ENCODE data around the gene SNED1. TPM values are rescaled to one million over a fixed set of nuclear protein-coding genes. Genes with fewer than 3 reads are reported as not detected.

Gene SNED1
- total RNA-seq, 1 donor from 2014 or later, result 19.4 TPM

- peaks cover 25% of the 10 kb centered on the region for H3K9me3 Mint-ChIP-seq (ENCODE audit: unreplicated experiment)
- H3K27me3 Mint-ChIP-seq (ENCODE audit: unreplicated experiment), result peaks cover 24% of the 10 kb centered on the region
- H3K4me1 Mint-ChIP-seq (ENCODE audit: unreplicated experiment), result peaks cover 23% of the 10 kb centered on the region
- DNase-seq (ENCODE audit: extremely low spot score, unreplicated experiment), result no peak
- no peak overlapping the region for H3K27ac Mint-ChIP-seq (ENCODE audit: unreplicated experiment)
- no peak for TF ChIP-seq CTCF (IDR thresholded peaks at IDR 0.05)
- H3K4me3 Mint-ChIP-seq (ENCODE audit: unreplicated experiment), result no peak overlapping the region
- H3K36me3 Mint-ChIP-seq (ENCODE audit: unreplicated experiment), result peaks cover 11% of the 10 kb centered on the region
Measured at GRCh38 chr2:241006412-241006811, 8.0 kb downstream of the SNED1 start.

- DNase-seq (ENCODE audit: extremely low spot score, unreplicated experiment), result no peak
- H3K4me3 Mint-ChIP-seq (ENCODE audit: unreplicated experiment), result no peak overlapping the region
Measured at GRCh38 chr2:241007111-241007510, 8.7 kb downstream of the SNED1 start.

GRCh38 chr2:241007880-241008710 lies 9.7 kb downstream of the SNED1 start:
- no peak overlapping the region for H3K27ac Mint-ChIP-seq (ENCODE audit: unreplicated experiment)
- peaks cover 21% of the 10 kb centered on the region for H3K4me1 Mint-ChIP-seq (ENCODE audit: unreplicated experiment)
- TF ChIP-seq CTCF (IDR thresholded peaks at IDR 0.05), result no peak
- no peak overlapping the region for H3K4me3 Mint-ChIP-seq (ENCODE audit: unreplicated experiment)
- H3K27me3 Mint-ChIP-seq (ENCODE audit: unreplicated experiment), result peaks cover 27% of the 10 kb centered on the region
- peak; percentile 77 for DNase-seq (ENCODE audit: extremely low spot score, unreplicated experiment)
- H3K9me3 Mint-ChIP-seq (ENCODE audit: unreplicated experiment), result peaks cover 25% of the 10 kb centered on the region
- peaks cover 12% of the 10 kb centered on the region for H3K36me3 Mint-ChIP-seq (ENCODE audit: unreplicated experiment)

More at GRCh38 chr2:241007111-241007510, 8.7 kb downstream of the SNED1 start:
- peaks cover 24% of the 10 kb centered on the region for H3K27me3 Mint-ChIP-seq (ENCODE audit: unreplicated experiment)
- peaks cover 25% of the 10 kb centered on the region for H3K9me3 Mint-ChIP-seq (ENCODE audit: unreplicated experiment)
- H3K36me3 Mint-ChIP-seq (ENCODE audit: unreplicated experiment), result peaks cover 9% of the 10 kb centered on the region
- no peak for TF ChIP-seq CTCF (IDR thresholded peaks at IDR 0.05)
- no peak overlapping the region for H3K27ac Mint-ChIP-seq (ENCODE audit: unreplicated experiment)
- H3K4me1 Mint-ChIP-seq (ENCODE audit: unreplicated experiment), result peaks cover 21% of the 10 kb centered on the region

- DNase-seq (ENCODE audit: extremely low spot score, unreplicated experiment), result peak; percentile 79
- Mint-ChIP-seq H3K27ac (ENCODE audit: unreplicated experiment) (no peak overlapping the region), H3K4me1 (ENCODE audit: unreplicated experiment) (peaks cover 21% of the 10 kb centered on the region), H3K4me3 (ENCODE audit: unreplicated experiment) (no peak overlapping the region), H3K36me3 (ENCODE audit: unreplicated experiment) (peaks cover 10% of the 10 kb centered on the region), H3K9me3 (ENCODE audit: unreplicated experiment) (peaks cover 23% of the 10 kb centered on the region), H3K27me3 (ENCODE audit: unreplicated experiment) (peaks cover 27% of the 10 kb centered on the region)
- TF ChIP-seq CTCF (IDR thresholded peaks at IDR 0.05), result no peak
Measured at GRCh38 chr2:241008711-241009121, 10.3 kb downstream of the SNED1 start.

GRCh38 chr2:241009191-241009590 lies 10.8 kb downstream of the SNED1 start:
- peaks cover 28% of the 10 kb centered on the region for H3K27me3 Mint-ChIP-seq (ENCODE audit: unreplicated experiment)
- H3K27ac Mint-ChIP-seq (ENCODE audit: unreplicated experiment), result no peak overlapping the region
- peaks cover 6% of the 10 kb centered on the region for H3K36me3 Mint-ChIP-seq (ENCODE audit: unreplicated experiment)
- no peak for TF ChIP-seq CTCF (IDR thresholded peaks at IDR 0.05)
- peaks cover 21% of the 10 kb centered on the region for H3K4me1 Mint-ChIP-seq (ENCODE audit: unreplicated experiment)
- no peak overlapping the region for H3K4me3 Mint-ChIP-seq (ENCODE audit: unreplicated experiment)
- DNase-seq (ENCODE audit: extremely low spot score, unreplicated experiment), result peak; percentile 80
- H3K9me3 Mint-ChIP-seq (ENCODE audit: unreplicated experiment), result peaks cover 19% of the 10 kb centered on the region

Data from osteocyte (in vitro differentiated cells).